Islet precursor cell (in vitro differentiated cells): ENCODE measurements around the gene OR5T1.

Experiments used
- DNase-seq: peaks from one replicate; pipeline ENCODE4 v3.0.0-alpha.2; 2018

The OR5T1 gene

GRCh38 chr11:56273854-56274253 is at the start of gene OR5T1:
Gene OR5T1 (plus strand): TSS chr11:56274154. CDS start chr11:56275639, 1,485 bp downstream.
- DNase-seq, result no peak

DNA sequence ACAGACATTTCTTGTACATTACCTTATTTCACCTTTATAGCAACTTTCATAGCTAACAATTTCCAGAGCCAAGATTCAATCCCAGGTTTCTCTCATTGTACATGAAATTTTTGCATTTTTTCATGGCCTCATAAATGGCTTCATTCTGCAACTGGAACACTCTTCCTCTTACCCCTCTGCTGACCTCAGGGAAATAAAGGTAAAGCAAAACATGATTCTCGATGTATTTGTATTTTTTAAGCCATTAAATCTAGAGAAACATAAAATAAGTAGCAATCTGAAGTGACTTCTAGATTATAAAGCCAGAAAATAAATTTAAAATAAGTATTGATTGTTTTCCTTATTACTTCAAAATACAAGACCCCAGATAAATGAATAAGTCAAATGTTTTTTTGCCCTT is 39.8 kb upstream of the OR5T1 start, which contains the start of gene OR5T2:
OR5T2 (minus strand) TSS at position 101 of the 400 bp plus-strand sequence. CDS start 1,193 bp downstream, outside the sequence.
- no peak for DNase-seq

DNA sequence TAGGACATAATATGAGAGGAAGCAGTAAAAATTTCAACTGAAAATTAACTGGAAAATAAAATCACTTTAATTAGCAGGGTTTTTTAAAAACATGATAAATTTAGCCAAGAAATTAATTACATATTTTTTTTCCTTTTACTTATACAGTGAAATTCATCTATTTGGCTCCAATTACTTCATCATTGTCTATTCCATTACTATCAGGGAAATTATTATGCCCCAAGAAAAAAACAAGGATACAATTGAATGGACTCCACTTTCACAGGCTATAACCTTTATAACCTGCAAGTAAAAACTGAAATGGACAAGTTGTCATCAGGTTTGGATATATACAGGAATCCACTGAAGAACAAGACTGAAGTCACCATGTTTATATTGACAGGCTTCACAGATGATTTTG is 22.0 kb upstream of the OR5T1 start, which contains the start of gene OR5T3:
OR5T3 (plus strand) TSS at position 301 of the 400 bp plus-strand sequence; CDS start at position 301, 0 bp downstream.
- DNase-seq, result no peak

GRCh38 chr11:56271092-56271491 is 2.9 kb upstream of the OR5T1 start:
- no peak for DNase-seq

DNA sequence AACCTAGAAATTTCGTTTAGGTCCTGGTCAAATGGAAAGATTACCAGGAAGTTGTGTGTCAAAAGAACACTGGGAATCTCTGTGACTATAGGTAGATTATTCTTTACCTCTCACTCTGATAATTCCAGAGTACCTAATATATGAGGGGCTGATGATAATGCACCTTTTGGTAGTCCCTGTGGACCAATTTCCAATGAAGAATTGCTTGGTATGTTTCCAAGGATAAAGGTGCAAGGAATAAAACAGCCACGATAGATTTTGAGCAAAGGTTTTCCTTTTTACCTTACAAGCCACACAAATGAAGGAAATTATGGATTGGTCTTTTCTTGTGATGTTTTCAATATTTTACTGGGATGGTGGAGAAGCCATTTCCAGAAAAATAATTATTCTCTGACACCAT is 18.2 kb downstream of the OR5T1 start, which contains the start of gene OR8H1:
OR8H1 (minus strand) TSS at position 101 of the 400 bp plus-strand sequence. CDS start 1,192 bp downstream, outside the sequence.
- DNase-seq, result no peak

GRCh38 chr11:56296898-56297297 is 22.9 kb downstream of the OR5T1 start:
- DNase-seq, result no peak

- no peak for DNase-seq
Measured at GRCh38 chr11:56307836-56308235, 33.9 kb downstream of the OR5T1 start.

GRCh38 chr11:56314844-56315243 is 40.9 kb downstream of the OR5T1 start, which contains the start of gene OR8K3:
Gene OR8K3 (plus strand): TSS chr11:56315144. CDS start chr11:56318307, 3,163 bp downstream.
- no peak for DNase-seq
